HCT116 (cell line): ENCODE measurements around the gene BEND6. TPM values are rescaled to one million over a fixed set of nuclear protein-coding genes. Genes with fewer than 3 reads are reported as not detected.

Experiments
- ATAC-seq: fragments of 200-7000 bp; cut with Tn5 transposase; 2 replicates; pipeline ENCODE4 v1.9.1; 2020; ENCODE audit warnings: mild to moderate bottlenecking, moderate library complexity
- BruUV-seq: library from RNA; stranded (reverse); fragments of 400-500 nt; replicated peaks from 2 replicates; lab custom pipeline; 2021; lab: Mats Ljungman, UMichigan
- CTCF ChIA-PET: fragments of 300-600 bp; sonication (Branson Sonifier 250); formaldehyde crosslinking; loops from one replicate; lab custom pipeline; 2021; ENCODE audit warnings: antibody characterized with exemption; lab: Charles Lee
- POLR2A ChIA-PET: fragments of 300-600, 350-600 bp; sonication (Branson Sonifier 250); formaldehyde crosslinking; loops from one replicate; lab custom pipeline; 2021; ENCODE audit warnings: antibody characterized with exemption; lab: Charles Lee
- RAD21 ChIA-PET, 2 experiments: fragments of 300-600 bp; sonication (Branson Sonifier 250); formaldehyde crosslinking; loops; one replicate each; lab custom pipeline; 2023; ENCODE audit warnings: low total read pairs in 2 of 2; ENCODE audit not compliant: uncharacterized antibody in 2 of 2, unreplicated experiment in 2 of 2, low non-redundant PET in 1 of 2; lab: Charles Lee
- DNase-seq: peaks from one replicate; pipeline ENCODE4 v3.0.0-alpha.2; 2010; ENCODE audit warnings: low read depth, low spot score
- H2AFZ ChIP-seq: fragments of 200-600 bp; shearing (Covaris generic), sonication (generic); 2 replicates; pipeline ENCODE4 v1.6.1; 2017; ENCODE audit warnings: low read depth, mixed run types, mixed read lengths, antibody characterized with exemption, low read length; ENCODE audit not compliant: poor library complexity, severe bottlenecking
- H3K27ac ChIP-seq: 2 replicates; pipeline ENCODE4 v1.5.1; 2012; ENCODE audit warnings: low read depth, low read length
- H3K27me3 ChIP-seq: fragments of 200-600 bp; sonication (generic); 2 replicates; pipeline ENCODE4 v1.6.1; 2016; ENCODE audit warnings: mixed run types, low read length, mixed read lengths; ENCODE audit not compliant: insufficient read depth
- H3K36me3 ChIP-seq, 2 experiments: fragments of 200-500 bp in 1 of 2; fragments of 200-600 bp in 1 of 2; sonication (Bioruptor generic) in 1 of 2; sonication (generic) in 1 of 2; 2 replicates each; pipeline versions ENCODE4 v1.5.1 to v1.6.1; 2014 to 2016; ENCODE audit warnings: low read length in 2 of 2, inconsistent platforms in 1 of 2, mixed read lengths in 1 of 2, mixed run types in 1 of 2; ENCODE audit not compliant: insufficient read depth in 2 of 2, control insufficient read depth in 1 of 2
- H3K4me1 ChIP-seq, 2 experiments: fragments of 200-600 bp in 1 of 2; sonication (generic) in 1 of 2; 2 replicates each; pipeline versions ENCODE4 v1.5.1 to v1.6.1; 2012 to 2017; ENCODE audit warnings: low read length in 2 of 2, inconsistent platforms in 1 of 2, mild to moderate bottlenecking in 1 of 2, mixed read lengths in 1 of 2, mixed run types in 1 of 2, moderate library complexity in 1 of 2; ENCODE audit not compliant: insufficient read depth in 2 of 2, control insufficient read depth in 1 of 2
- H3K4me2 ChIP-seq: fragments of 200-600 bp; sonication (generic); 2 replicates; pipeline ENCODE4 v1.6.1; 2017; ENCODE audit warnings: mixed run types, low read length, mixed read lengths
- H3K4me3 ChIP-seq, 2 experiments: fragments of 200-600 bp in 1 of 2; sonication (generic) in 1 of 2; replicated peaks in 1 of 2; 2 replicates each; pipeline ENCODE4 v1.5.1; 2011 to 2016; ENCODE audit warnings: low read length in 2 of 2, control low read depth in 1 of 2, low read depth in 1 of 2, mild to moderate bottlenecking in 1 of 2, mixed read lengths in 1 of 2, mixed run types in 1 of 2
- H3K79me2 ChIP-seq: fragments of 200-600 bp; sonication (generic); 2 replicates; pipeline ENCODE4 v1.6.1; 2017; ENCODE audit warnings: mild to moderate bottlenecking, mixed run types, low read length, moderate library complexity, mixed read lengths; ENCODE audit not compliant: insufficient read depth
- H3K9ac ChIP-seq: fragments of 200-600 bp; sonication (generic); 2 replicates; pipeline ENCODE4 v1.6.1; 2016; ENCODE audit warnings: low read length, mixed read lengths
- H3K9me2 ChIP-seq: fragments of 200-600 bp; sonication (generic), shearing (Covaris generic); 2 replicates; pipeline ENCODE4 v1.6.1; 2017; ENCODE audit warnings: mixed run types, mild to moderate bottlenecking, moderate library complexity; ENCODE audit not compliant: insufficient read depth
- H3K9me3 ChIP-seq, 2 experiments: fragments of 200-500 bp in 1 of 2; fragments of 200-600 bp in 1 of 2; sonication (Bioruptor generic) in 1 of 2; sonication (generic) in 1 of 2; 2 replicates each; pipeline ENCODE4 v1.6.1; 2014 to 2017; ENCODE audit warnings: low read length in 2 of 2, mixed read lengths in 2 of 2, inconsistent platforms in 1 of 2, low read depth in 1 of 2, mild to moderate bottlenecking in 1 of 2, mixed run types in 1 of 2, moderate library complexity in 1 of 2; ENCODE audit not compliant: control insufficient read depth in 1 of 2, insufficient read depth in 1 of 2
- H4K20me1 ChIP-seq: fragments of 200-600 bp; sonication (generic), shearing (Covaris generic); 2 replicates; pipeline ENCODE4 v1.6.1; 2017; ENCODE audit warnings: mixed run types, mild to moderate bottlenecking, moderate library complexity; ENCODE audit not compliant: insufficient read depth
- EZH2 ChIP-seq: fragments of 200-600 bp; sonication (generic); IDR thresholded peaks from 2 replicates; pipeline ENCODE4 v1.6.1; 2017; ENCODE audit warnings: antibody characterized with exemption, mixed run types
- RAD21 ChIP-seq: IDR thresholded peaks from 2 replicates; pipeline ENCODE4 v1.6.1; 2012; ENCODE audit warnings: low read depth, mild to moderate bottlenecking
- SRF ChIP-seq: IDR thresholded peaks from 2 replicates; pipeline ENCODE4 v1.6.1; 2012; ENCODE audit warnings: low read depth
- intact Hi-C: fragments of 100-400 bp; cut with micrococcal nuclease; formaldehyde crosslinking; loops from 2 replicates; pipeline ENCODE4 v1.10.0; 2022
- total RNA-seq: library from RNA; stranded (reverse); gene quantifications from one replicate; pipeline ENCODE4 v1.2.1, GENCODE V29; 2021; ENCODE audit not compliant: unreplicated experiment
- TF ChIP-seq, protein P1 (sequence below): IDR thresholded peaks from 2 replicates; pipeline ENCODE4 v1.6.1; 2012
- TF ChIP-seq, protein P2 (sequence below), 3 experiments: fragments of 200-600 bp in 1 of 3; sonication (generic) in 1 of 3; IDR thresholded peaks in 2 of 3; conservative IDR thresholded peaks in 1 of 3; 2 replicates each; pipeline ENCODE4 v1.5.1; 2012 to 2017; ENCODE audit warnings: low read depth in 2 of 3, low read length in 2 of 3, antibody characterized with exemption in 1 of 3, borderline replicate concordance in 1 of 3, control low read depth in 1 of 3, mild to moderate bottlenecking in 1 of 3, mixed read lengths in 1 of 3, mixed run types in 1 of 3, moderate library complexity in 1 of 3; ENCODE audit not compliant: insufficient read depth in 1 of 3

BEND6 gene
- total RNA-seq, 1 experiment from 2014 or later = 4.0 TPM

DNA sequence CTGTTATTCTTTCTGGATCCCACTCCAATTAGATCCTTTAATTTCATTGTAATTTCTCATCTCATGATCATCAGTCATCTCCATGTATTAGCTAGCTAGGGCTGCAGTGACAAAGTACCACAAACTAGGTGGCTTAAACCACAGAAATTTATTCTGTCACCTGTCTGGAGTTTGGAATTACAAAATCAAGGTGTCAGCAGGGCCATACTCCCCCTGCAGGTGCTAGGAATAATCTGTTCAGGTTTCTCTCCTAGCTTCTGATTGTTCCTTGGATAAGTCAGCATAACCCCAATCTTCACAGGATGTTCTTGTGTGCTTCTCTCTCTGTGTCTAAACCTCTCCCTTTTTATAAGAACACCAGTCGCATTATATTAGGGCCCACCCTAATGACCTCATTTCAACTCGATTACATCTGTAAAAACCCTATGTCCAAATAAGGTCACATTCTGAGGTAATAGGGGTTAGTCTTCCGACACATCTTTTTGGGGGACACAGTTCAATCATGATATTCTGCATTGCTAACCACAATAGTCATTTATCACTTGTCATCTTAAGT, 40.5 kb downstream of the BEND6 start:
- POLR2A ChIA-PET = no interaction called here
- TF ChIP-seq RAD21 = peak; percentile 51
- TF ChIP-seq, protein P1, sequence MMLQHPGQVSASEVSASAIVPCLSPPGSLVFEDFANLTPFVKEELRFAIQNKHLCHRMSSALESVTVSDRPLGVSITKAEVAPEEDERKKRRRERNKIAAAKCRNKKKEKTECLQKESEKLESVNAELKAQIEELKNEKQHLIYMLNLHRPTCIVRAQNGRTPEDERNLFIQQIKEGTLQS = no peak
- TF ChIP-seq, protein P2, sequence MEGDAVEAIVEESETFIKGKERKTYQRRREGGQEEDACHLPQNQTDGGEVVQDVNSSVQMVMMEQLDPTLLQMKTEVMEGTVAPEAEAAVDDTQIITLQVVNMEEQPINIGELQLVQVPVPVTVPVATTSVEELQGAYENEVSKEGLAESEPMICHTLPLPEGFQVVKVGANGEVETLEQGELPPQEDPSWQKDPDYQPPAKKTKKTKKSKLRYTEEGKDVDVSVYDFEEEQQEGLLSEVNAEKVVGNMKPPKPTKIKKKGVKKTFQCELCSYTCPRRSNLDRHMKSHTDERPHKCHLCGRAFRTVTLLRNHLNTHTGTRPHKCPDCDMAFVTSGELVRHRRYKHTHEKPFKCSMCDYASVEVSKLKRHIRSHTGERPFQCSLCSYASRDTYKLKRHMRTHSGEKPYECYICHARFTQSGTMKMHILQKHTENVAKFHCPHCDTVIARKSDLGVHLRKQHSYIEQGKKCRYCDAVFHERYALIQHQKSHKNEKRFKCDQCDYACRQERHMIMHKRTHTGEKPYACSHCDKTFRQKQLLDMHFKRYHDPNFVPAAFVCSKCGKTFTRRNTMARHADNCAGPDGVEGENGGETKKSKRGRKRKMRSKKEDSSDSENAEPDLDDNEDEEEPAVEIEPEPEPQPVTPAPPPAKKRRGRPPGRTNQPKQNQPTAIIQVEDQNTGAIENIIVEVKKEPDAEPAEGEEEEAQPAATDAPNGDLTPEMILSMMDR (IDR thresholded peaks at IDR 0.05 in 2 of 3, conservative IDR thresholded peaks at IDR 0.05 in 1 of 3; ENCODE audit: borderline replicate concordance in 1 of 3, insufficient read depth in 1 of 3, low read depth in 2 of 3, low read length in 2 of 3) = peak; percentile 10 to 54 (median 50); a peak in 4 of 6 replicates
- Histone ChIP-seq H3K9ac (no peak overlapping the region), H3K4me2 (no peak overlapping the region), H3K79me2 (no peaks in the 10 kb centered on the region), H3K4me3 (no peak overlapping the region), H3K27ac (no peak overlapping the region), H3K36me3 (no peaks in the 10 kb centered on the region), H2AFZ (no peak overlapping the region), H3K9me3 (peaks cover 0 to 5% of the 10 kb centered on the region in 2 experiments; a peak in 2 of 4 replicates), H3K4me1 (no peaks in the 10 kb centered on the region), H3K9me2 (no peaks in the 10 kb centered on the region), H3K27me3 (no peaks in the 10 kb centered on the region), H4K20me1 (no peaks in the 10 kb centered on the region)
- peak; percentile 75 for ATAC-seq
- intact Hi-C loops = no loop called here
- CTCF ChIA-PET = interaction anchor here (1.2 to 1.3 kb wide), 3 partner anchors 9 to 91 kb away, joined by 3 to 4 read pairs (median 3); no protein-coding TSS in a partner anchor
- peak; percentile 19 for DNase-seq
- no TSS peak for BruUV-seq
- RAD21 ChIA-PET = no interaction called here

DNA sequence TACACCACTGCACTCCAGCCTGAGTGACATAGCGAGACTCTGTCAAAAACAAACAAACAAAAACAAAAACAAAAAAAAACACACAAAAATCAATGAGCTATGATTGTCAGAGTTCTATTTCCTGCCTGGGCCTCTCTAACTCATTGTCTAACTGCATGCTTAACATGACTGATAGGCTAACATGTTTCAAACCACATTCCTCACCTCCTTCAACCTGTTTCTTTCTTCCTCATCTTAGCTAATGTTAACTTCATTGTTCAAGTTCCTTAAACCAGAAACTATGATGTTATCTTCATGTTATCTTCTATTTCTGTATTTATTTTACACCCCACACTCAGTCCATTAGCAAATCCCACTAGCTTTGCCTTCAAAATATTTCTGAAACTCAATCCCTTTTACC, 41.5 kb downstream of the BEND6 start:
- RAD21 ChIA-PET = no interaction called here
- ATAC-seq (no peak), DNase-seq (no peak)
- Histone ChIP-seq H3K27me3 (no peaks in the 10 kb centered on the region), H3K4me3 (no peak overlapping the region), H3K9me3 (peaks cover 0 to 5% of the 10 kb centered on the region in 2 experiments; a peak in 2 of 4 replicates), H4K20me1 (no peaks in the 10 kb centered on the region), H3K9ac (no peak overlapping the region), H2AFZ (no peak overlapping the region), H3K79me2 (no peaks in the 10 kb centered on the region), H3K27ac (no peak overlapping the region), H3K9me2 (no peaks in the 10 kb centered on the region), H3K4me1 (no peaks in the 10 kb centered on the region), H3K36me3 (no peaks in the 10 kb centered on the region), H3K4me2 (no peak overlapping the region)
- CTCF ChIA-PET = interaction anchor here (1.3 kb wide), 1 partner anchor 8 kb away, joined by 3 read pairs; no protein-coding TSS in a partner anchor
- no TSS peak for BruUV-seq
- TF ChIP-seq SRF (no peak), EZH2 (no peak)
- TF ChIP-seq, protein P2 (IDR thresholded peaks at IDR 0.05 in 2 of 3, conservative IDR thresholded peaks at IDR 0.05 in 1 of 3; ENCODE audit: borderline replicate concordance in 1 of 3, insufficient read depth in 1 of 3, low read depth in 2 of 3, low read length in 2 of 3) = no peak
- intact Hi-C loops = no loop called here
- POLR2A ChIA-PET = no interaction called here
